ENCODE results near the gene KIN. TPM values are rescaled to one million over a fixed set of nuclear protein-coding genes. Genes with fewer than 3 reads are reported as not detected.

KIN gene
- total RNA-seq, 6 donors from 2014 or later: 5.9 to 14.7 (median 9.5) TPM

- Histone ChIP-seq H3K4me3 (no peak overlapping the region), H3K36me3 (peaks cover 45 to 97% (median 79%) of the 10 kb centered on the region in 4 donors), H3K27ac (no peak overlapping the region), H3K9me3 (no peaks in the 10 kb centered on the region), H3K4me1 (peaks cover 0 to 5% (median 0%) of the 10 kb centered on the region in 4 donors), H3K27me3 (no peaks in the 10 kb centered on the region)
- DNase-seq (no peak), ATAC-seq (ENCODE audit: low FRiP score in 2 of 2) (no peak)
- WGBS, 2 donors: 91 to 95% methylated on average over 4 of the region's 4 CpGs
- TF ChIP-seq EP300 (IDR thresholded peaks at IDR 0.05): no peak
- TF ChIP-seq POLR2A (IDR thresholded peaks at IDR 0.05): no peak
- no peak for TF ChIP-seq CTCF (IDR thresholded peaks at IDR 0.05)
- no peak for TF ChIP-seq POLR2AphosphoS5 (IDR thresholded peaks at IDR 0.05)
Measured at GRCh38 chr10:7802606-7803005, 14.8 kb upstream of the KIN start.

- no peak overlapping the region for H3K27ac ChIP-seq
- no peak for TF ChIP-seq POLR2A (IDR thresholded peaks at IDR 0.05)
- TF ChIP-seq POLR2AphosphoS5 (IDR thresholded peaks at IDR 0.05): no peak
- TF ChIP-seq CTCF (IDR thresholded peaks at IDR 0.05): no peak
- no peak for TF ChIP-seq EP300 (IDR thresholded peaks at IDR 0.05)
- peak in 1 of 2 donors; percentile 39 for ATAC-seq (ENCODE audit: low FRiP score in 2 of 2)
- peaks cover 2 to 18% (median 10%) of the 10 kb centered on the region in 4 donors for H3K4me1 ChIP-seq
- DNase-seq: no peak
- no peaks in the 10 kb centered on the region for H3K9me3 ChIP-seq
- no peaks in the 10 kb centered on the region for H3K27me3 ChIP-seq
- WGBS, 2 donors: 64 to 65% methylated on average over 6 of the region's 6 CpGs
- no peak overlapping the region for H3K4me3 ChIP-seq
- peaks cover 35 to 60% (median 52%) of the 10 kb centered on the region in 4 donors for H3K36me3 ChIP-seq
Measured at GRCh38 chr10:7797582-7797981, 9.8 kb upstream of the KIN start.

DNA sequence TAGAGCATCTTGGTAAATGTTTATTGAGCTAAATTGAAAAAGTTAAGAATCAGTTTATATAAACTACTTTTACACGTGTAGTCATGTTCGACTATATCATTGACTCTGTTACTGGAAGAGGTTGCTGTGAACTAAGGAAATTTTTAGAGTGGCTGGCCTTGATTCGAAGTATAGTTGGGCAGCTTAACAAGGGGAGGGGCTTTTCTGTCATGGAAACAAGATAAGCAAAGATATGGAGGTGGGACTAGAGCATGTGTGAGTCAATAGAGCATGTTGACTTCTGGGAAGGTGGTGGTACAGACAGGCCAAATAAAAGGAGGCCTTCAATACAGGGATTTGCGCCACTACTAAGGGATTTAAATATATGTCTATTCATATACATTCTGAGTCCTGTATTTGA lies 7.8 kb upstream of the KIN start:
- ATAC-seq (ENCODE audit: low FRiP score in 2 of 2) (peak; percentile 37 to 45), DNase-seq (no peak)
- WGBS, 2 donors: 60 to 76% methylated on average over 4 of the region's 4 CpGs
- no peak overlapping the region for H3K4me3 ChIP-seq
- H3K9me3 ChIP-seq: no peaks in the 10 kb centered on the region
- peaks cover 2 to 29% (median 13%) of the 10 kb centered on the region in 4 donors for H3K4me1 ChIP-seq
- H3K27me3 ChIP-seq: no peaks in the 10 kb centered on the region
- H3K36me3 ChIP-seq: peaks cover 18 to 40% (median 35%) of the 10 kb centered on the region in 4 donors
- H3K27ac ChIP-seq: no peak overlapping the region
- TF ChIP-seq EP300 (IDR thresholded peaks at IDR 0.05): no peak
- TF ChIP-seq POLR2A (IDR thresholded peaks at IDR 0.05): no peak
- TF ChIP-seq POLR2AphosphoS5 (IDR thresholded peaks at IDR 0.05): no peak
- no peak for TF ChIP-seq CTCF (IDR thresholded peaks at IDR 0.05)

- Histone ChIP-seq H3K4me3 (no peak overlapping the region), H3K36me3 (peaks cover 14 to 28% (median 23%) of the 10 kb centered on the region in 4 donors), H3K27ac (no peak overlapping the region), H3K4me1 (peaks cover 4 to 39% (median 16%) of the 10 kb centered on the region in 4 donors), H3K27me3 (no peaks in the 10 kb centered on the region), H3K9me3 (no peaks in the 10 kb centered on the region)
- WGBS, 2 donors: 71 to 96% methylated on average over 4 of the region's 4 CpGs
- DNase-seq (no peak), ATAC-seq (ENCODE audit: low FRiP score in 2 of 2) (no peak)
- TF ChIP-seq POLR2A (IDR thresholded peaks at IDR 0.05) (no peak), POLR2AphosphoS5 (IDR thresholded peaks at IDR 0.05) (no peak), EP300 (IDR thresholded peaks at IDR 0.05) (no peak), CTCF (IDR thresholded peaks at IDR 0.05) (no peak)
Measured at GRCh38 chr10:7794251-7795026, 6.6 kb upstream of the KIN start.
